OCI-LY7 (cell line): ENCODE results near the gene HPSE2. TPM values are rescaled to one million over a fixed set of nuclear protein-coding genes. Genes with fewer than 3 reads are reported as not detected.

Source experiments
- BruUV-seq: library from RNA; stranded (reverse); fragments of 400-500 nt; replicated peaks from 2 replicates; lab custom pipeline; 2021; lab: Mats Ljungman, UMichigan
- CTCF ChIA-PET: fragments of 300-600 bp; sonication (Branson Sonifier 250); formaldehyde crosslinking; loops from one replicate; lab custom pipeline; 2022; ENCODE audit warnings: antibody characterized with exemption; ENCODE audit not compliant: unreplicated experiment; lab: Charles Lee
- POLR2A ChIA-PET: fragments of 300-600 bp; sonication (Branson Sonifier 250); formaldehyde crosslinking; loops from one replicate; lab custom pipeline; 2022; ENCODE audit warnings: antibody characterized with exemption; lab: Charles Lee
- DNase-seq: peaks from one replicate; pipeline ENCODE4 v3.0.0-alpha.2; 2015; ENCODE audit warnings: low spot score
- H2AFZ ChIP-seq: fragments of 200-600 bp; sonication (generic), shearing (Covaris generic); 2 replicates; pipeline ENCODE4 v1.6.1; 2014; ENCODE audit warnings: mild to moderate bottlenecking, antibody characterized with exemption, low read length, moderate library complexity
- H3K27ac ChIP-seq: fragments of 200-600 bp; sonication (generic); 2 replicates; pipeline ENCODE4 v1.5.1; 2014; ENCODE audit warnings: mixed run types, low read depth, mild to moderate bottlenecking, moderate library complexity, low read length, inconsistent platforms; ENCODE audit not compliant: poor library complexity, severe bottlenecking
- H3K36me3 ChIP-seq: fragments of 200-600 bp; sonication (generic); 2 replicates; pipeline ENCODE4 v1.6.1; 2014; ENCODE audit warnings: mild to moderate bottlenecking, antibody characterized with exemption, low read length, moderate library complexity, mixed read lengths; ENCODE audit not compliant: insufficient read depth
- H3K4me1 ChIP-seq: fragments of 200-600 bp; sonication (generic); 2 replicates; pipeline ENCODE4 v1.5.1; 2014; ENCODE audit warnings: mild to moderate bottlenecking, low read length; ENCODE audit not compliant: insufficient read depth, poor library complexity, severe bottlenecking
- H3K4me2 ChIP-seq: fragments of 200-600 bp; sonication (generic); 2 replicates; pipeline ENCODE4 v1.6.1; 2014; ENCODE audit warnings: mild to moderate bottlenecking, low read length
- H3K4me3 ChIP-seq: fragments of 200-600 bp; sonication (generic); 2 replicates; pipeline ENCODE4 v1.5.1; 2014; ENCODE audit warnings: mild to moderate bottlenecking, low read depth, low read length; ENCODE audit not compliant: poor library complexity, severe bottlenecking
- H3K79me2 ChIP-seq: fragments of 200-600 bp; sonication (generic); 2 replicates; pipeline ENCODE4 v1.6.1; 2016; ENCODE audit warnings: low read depth, mild to moderate bottlenecking, low read length, moderate library complexity, mixed read lengths; ENCODE audit not compliant: insufficient read depth
- H3K9me2 ChIP-seq: fragments of 200-600 bp; sonication (generic); 2 replicates; pipeline ENCODE4 v1.6.1; 2016; ENCODE audit warnings: mild to moderate bottlenecking, low read length, mixed read lengths; ENCODE audit not compliant: insufficient read depth
- H3K9me3 ChIP-seq: fragments of 200-600 bp; sonication (generic); 2 replicates; pipeline ENCODE4 v1.6.1; 2014; ENCODE audit warnings: mild to moderate bottlenecking, mixed run types, low read length, mixed read lengths
- H4K20me1 ChIP-seq: fragments of 200-600 bp; sonication (generic); 2 replicates; pipeline ENCODE4 v1.6.1; 2014; ENCODE audit warnings: mild to moderate bottlenecking, antibody characterized with exemption, low read length, moderate library complexity, mixed read lengths; ENCODE audit not compliant: insufficient read depth
- EZH2phosphoT487 ChIP-seq: fragments of 200-600 bp; sonication (generic); IDR thresholded peaks from 2 replicates; pipeline ENCODE4 v1.6.1; 2018; ENCODE audit warnings: low read depth, borderline replicate concordance, mild to moderate bottlenecking, mixed run types, antibody characterized with exemption, low read length, moderate library complexity, mixed read lengths
- intact Hi-C: fragments of 100-400 bp; cut with micrococcal nuclease; formaldehyde crosslinking; loops from one replicate; pipeline ENCODE4 v1.10.0; 2022; ENCODE audit not compliant: unreplicated experiment
- total RNA-seq, 2 experiments: library from RNA; depleted of rRNA in 1 of 2; stranded (reverse); fragments of >200 nt in 1 of 2; shearing (Covaris generic) in 1 of 2; gene quantifications; 2 replicates each; pipeline ENCODE4 v1.2.3, GENCODE V29; 2014 to 2022
- TF ChIP-seq, protein P1 (sequence below): fragments of 200-600 bp; sonication (generic); conservative IDR thresholded peaks from 2 replicates; pipeline ENCODE4 v1.5.1; 2014; ENCODE audit warnings: mild to moderate bottlenecking, antibody characterized with exemption, low read length, moderate library complexity, mixed read lengths

The HPSE2 gene
- total RNA-seq, 2 experiments from 2014 or later: not detected

DNA sequence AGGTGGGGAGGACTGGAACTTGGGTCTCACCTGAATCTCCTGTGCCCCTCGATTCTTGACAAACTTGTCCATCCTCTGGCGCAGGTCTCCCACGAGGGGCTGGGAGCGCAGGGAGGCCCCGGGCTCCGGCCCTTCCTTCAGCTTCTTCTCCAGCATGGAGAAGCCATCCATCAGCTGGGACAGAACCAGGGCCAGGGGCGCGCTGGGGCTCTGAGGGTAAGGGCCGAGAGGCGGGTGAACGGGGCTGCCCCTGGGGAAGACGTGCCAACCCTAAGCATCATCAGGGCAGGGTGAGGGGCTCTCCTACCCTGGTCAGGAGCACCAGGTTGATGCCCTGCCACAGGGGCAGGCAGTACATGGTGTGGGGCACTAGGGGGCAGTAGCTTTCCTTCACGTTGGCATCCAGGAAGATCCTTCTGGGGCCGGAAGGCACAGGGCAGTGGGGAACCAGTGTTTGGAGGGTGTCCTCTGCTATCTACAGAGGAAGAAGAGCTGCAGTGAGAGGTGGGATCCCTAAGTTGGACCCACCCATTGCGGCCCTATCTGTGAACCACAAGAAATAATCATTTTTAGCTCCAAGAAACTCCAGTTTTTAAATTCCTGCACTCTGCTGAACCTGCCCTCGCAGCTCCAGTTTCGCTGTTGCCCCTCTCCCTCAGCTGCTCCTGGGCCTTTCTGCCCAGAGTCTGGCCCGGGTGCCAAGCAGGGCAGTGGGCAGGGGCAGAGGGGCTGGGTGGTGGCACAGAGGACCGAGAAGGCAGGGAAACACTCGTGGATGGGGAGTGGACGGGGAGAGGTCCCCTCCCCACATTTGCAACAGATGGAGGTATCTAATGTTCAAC, 809.9 kb downstream of the HPSE2 start:
- H2AFZ ChIP-seq: no peak overlapping the region
- H3K9me3 ChIP-seq: no peaks in the 10 kb centered on the region
- intact Hi-C loops: loop anchor here (5.0 kb wide), 1 partner anchor 237 kb away; no protein-coding TSS in a partner anchor
- no peak overlapping the region for H3K4me3 ChIP-seq
- ChIA-PET POLR2A (interaction anchor here (0.6 kb wide), 1 partner anchor 24 kb away, joined by 3 read pairs; no protein-coding TSS in a partner anchor), CTCF (interaction anchor here (0.5 to 1.5 kb wide), 4 partner anchors 9 to 255 kb away, joined by 3 to 4 read pairs (median 3); no protein-coding TSS in a partner anchor)
- no peak overlapping the region for H3K27ac ChIP-seq
- peak; percentile 63 for DNase-seq
- peaks cover 30% of the 10 kb centered on the region for H3K36me3 ChIP-seq
- no peaks in the 10 kb centered on the region for H3K79me2 ChIP-seq
- H3K4me1 ChIP-seq: no peaks in the 10 kb centered on the region
- no TSS peak for BruUV-seq
- no peak for TF ChIP-seq EZH2phosphoT487
- TF ChIP-seq, protein P1, sequence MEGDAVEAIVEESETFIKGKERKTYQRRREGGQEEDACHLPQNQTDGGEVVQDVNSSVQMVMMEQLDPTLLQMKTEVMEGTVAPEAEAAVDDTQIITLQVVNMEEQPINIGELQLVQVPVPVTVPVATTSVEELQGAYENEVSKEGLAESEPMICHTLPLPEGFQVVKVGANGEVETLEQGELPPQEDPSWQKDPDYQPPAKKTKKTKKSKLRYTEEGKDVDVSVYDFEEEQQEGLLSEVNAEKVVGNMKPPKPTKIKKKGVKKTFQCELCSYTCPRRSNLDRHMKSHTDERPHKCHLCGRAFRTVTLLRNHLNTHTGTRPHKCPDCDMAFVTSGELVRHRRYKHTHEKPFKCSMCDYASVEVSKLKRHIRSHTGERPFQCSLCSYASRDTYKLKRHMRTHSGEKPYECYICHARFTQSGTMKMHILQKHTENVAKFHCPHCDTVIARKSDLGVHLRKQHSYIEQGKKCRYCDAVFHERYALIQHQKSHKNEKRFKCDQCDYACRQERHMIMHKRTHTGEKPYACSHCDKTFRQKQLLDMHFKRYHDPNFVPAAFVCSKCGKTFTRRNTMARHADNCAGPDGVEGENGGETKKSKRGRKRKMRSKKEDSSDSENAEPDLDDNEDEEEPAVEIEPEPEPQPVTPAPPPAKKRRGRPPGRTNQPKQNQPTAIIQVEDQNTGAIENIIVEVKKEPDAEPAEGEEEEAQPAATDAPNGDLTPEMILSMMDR: peak; percentile 81
- no peak overlapping the region for H3K4me2 ChIP-seq
- H3K9me2 ChIP-seq: no peaks in the 10 kb centered on the region
- H4K20me1 ChIP-seq: no peaks in the 10 kb centered on the region

DNA sequence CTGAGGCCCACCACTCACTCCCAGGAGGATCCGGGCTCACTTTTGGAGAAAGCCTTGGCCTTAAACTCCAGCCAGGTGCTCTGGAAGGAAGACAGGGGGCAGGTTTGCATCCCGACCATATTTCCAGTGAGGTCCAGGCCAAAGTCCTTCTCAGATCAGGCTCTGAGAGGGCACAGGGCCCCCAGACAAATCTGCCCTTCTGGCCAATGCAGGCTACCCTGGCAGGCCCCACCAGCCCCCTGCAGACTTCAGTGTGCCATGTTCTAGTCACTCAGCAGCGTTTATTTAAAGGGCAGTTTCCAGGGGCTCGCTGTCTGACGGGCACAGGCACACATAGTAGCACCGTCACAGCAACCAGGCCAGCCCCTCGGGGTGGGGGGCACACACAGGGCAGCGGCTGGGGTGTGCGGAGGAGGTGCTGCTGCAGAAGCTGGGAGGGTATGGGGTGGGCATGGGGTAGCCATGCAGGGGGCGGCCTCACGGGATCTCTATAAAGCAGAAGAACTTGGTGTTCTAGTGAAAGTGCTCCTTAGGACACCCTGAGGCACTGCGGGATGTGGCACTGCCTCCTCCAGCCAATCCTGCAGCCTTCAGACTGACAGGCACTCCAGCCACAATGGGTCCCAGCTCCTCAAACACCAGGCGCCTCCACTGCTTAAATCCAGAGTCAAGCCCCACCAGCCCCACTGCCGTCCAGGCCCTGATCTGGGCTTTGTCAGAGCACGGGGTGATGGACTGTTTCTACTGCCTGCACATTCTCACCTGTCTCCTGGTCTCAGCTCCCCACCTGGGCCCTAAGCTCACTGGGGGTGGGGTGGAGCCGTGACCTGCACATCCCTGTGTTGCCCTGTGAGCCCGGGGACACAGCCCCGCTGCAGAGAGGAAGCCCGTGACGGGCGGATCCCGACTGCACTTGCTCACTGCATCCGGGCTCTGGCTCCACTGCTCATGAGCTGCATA, 811.1 kb downstream of the HPSE2 start:
- intact Hi-C loops: loop anchor here (5.0 kb wide), 1 partner anchor 238 kb away; no protein-coding TSS in a partner anchor
- peaks cover 19% of the 10 kb centered on the region for H3K36me3 ChIP-seq
- DNase-seq: no peak

More for the DNA sequence above, 811.1 kb downstream of the HPSE2 start:
- H3K9me2 ChIP-seq: no peaks in the 10 kb centered on the region
- ChIA-PET POLR2A (no interaction called here), CTCF (interaction anchor here (0.8 to 1.5 kb wide), 3 partner anchors 10 to 254 kb away, joined by 3 to 4 read pairs (median 3); no protein-coding TSS in a partner anchor)
- H3K27ac ChIP-seq: no peak overlapping the region
- TF ChIP-seq, protein P1: no peak
- no peak for TF ChIP-seq EZH2phosphoT487
- H3K4me2 ChIP-seq: no peak overlapping the region
- no peaks in the 10 kb centered on the region for H3K9me3 ChIP-seq
- no peaks in the 10 kb centered on the region for H3K79me2 ChIP-seq
- no TSS peak for BruUV-seq
- H3K4me3 ChIP-seq: no peak overlapping the region
- no peak overlapping the region for H2AFZ ChIP-seq
- no peaks in the 10 kb centered on the region for H3K4me1 ChIP-seq
- no peaks in the 10 kb centered on the region for H4K20me1 ChIP-seq
